Dendritic cell treated with granulocyte-macrophage colony-stimulating factor and Interleukin-4, amounts not matched to agents 40 ng/mL and 50 ng/mL, for 4 days (primary cell): ENCODE measurements around the gene OMP.

Source experiments
- H3K27ac Mint-ChIP-seq: one replicate; pipeline ENCODE4 v1.8.0; 2022; ENCODE audit warnings: mild to moderate bottlenecking, mixed read lengths
- H3K27me3 Mint-ChIP-seq: one replicate; pipeline ENCODE4 v1.8.0; 2022; ENCODE audit warnings: mild to moderate bottlenecking, mixed read lengths
- H3K36me3 Mint-ChIP-seq: one replicate; pipeline ENCODE4 v1.8.0; 2022; ENCODE audit warnings: low read depth, mixed read lengths
- H3K4me1 Mint-ChIP-seq: one replicate; pipeline ENCODE4 v1.8.0; 2022; ENCODE audit warnings: low read depth, mixed read lengths
- H3K4me3 Mint-ChIP-seq: one replicate; pipeline ENCODE4 v1.8.0; 2022; ENCODE audit warnings: mild to moderate bottlenecking, moderate library complexity, mixed read lengths
- H3K9me3 Mint-ChIP-seq: one replicate; pipeline ENCODE4 v1.8.0; 2022; ENCODE audit warnings: mixed read lengths
- intact Hi-C: fragments of 100-400 bp; cut with micrococcal nuclease; formaldehyde crosslinking; loops from one replicate; pipeline ENCODE4 v1.15.0; 2022

OMP gene

DNA sequence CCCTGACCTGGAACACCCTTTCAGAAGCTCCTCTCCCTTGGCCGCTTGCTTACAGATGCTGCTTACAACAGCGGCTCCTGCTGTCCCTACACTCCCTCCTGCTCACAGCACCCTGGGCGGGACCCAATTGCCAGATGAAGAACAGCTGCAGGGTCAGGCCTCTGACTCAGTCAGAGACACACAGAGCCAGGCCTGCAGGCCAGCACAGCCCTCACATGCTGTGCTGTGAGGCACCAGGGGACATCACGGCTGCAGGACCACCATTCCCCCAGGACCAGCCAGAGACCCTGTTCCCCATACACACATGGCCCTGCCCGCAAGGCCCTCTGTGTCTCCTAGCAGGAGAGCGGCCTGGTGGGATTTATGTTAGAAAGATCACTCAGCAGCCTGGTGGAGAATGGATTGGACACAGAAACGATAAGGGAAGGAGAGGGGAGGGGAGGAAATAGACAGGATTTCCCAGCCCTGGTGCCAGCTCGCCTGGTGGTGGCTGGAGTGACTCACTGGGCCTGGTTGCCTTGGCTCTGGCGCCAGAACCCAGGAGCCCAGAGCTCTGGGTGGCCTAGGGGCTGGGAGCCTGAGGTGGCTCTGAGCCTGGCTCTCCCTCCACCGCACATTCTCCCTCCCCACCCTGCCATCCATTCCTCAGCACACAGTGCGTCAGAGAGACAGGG lies 29.2 kb upstream of the OMP start:
- Mint-ChIP-seq H3K4me3 (no peak overlapping the region), H3K4me1 (peaks cover 10% of the 10 kb centered on the region)

GRCh38 chr11:77074205-77074604 lies 28.4 kb upstream of the OMP start:
- intact Hi-C loops, result no loop called here
- H3K4me3 Mint-ChIP-seq, result no peak overlapping the region
- H3K27ac Mint-ChIP-seq, result no peak overlapping the region
- H3K36me3 Mint-ChIP-seq, result no peaks in the 10 kb centered on the region
- H3K4me1 Mint-ChIP-seq, result peaks cover 10% of the 10 kb centered on the region
- H3K27me3 Mint-ChIP-seq, result peaks cover 23% of the 10 kb centered on the region
- H3K9me3 Mint-ChIP-seq, result no peaks in the 10 kb centered on the region

More for the DNA sequence above, 29.2 kb upstream of the OMP start:
- Mint-ChIP-seq H3K27me3 (peaks cover 25% of the 10 kb centered on the region), H3K36me3 (no peaks in the 10 kb centered on the region), H3K27ac (no peak overlapping the region), H3K9me3 (no peaks in the 10 kb centered on the region)
- intact Hi-C loops, result no loop called here

GRCh38 chr11:77074626-77075221 lies 27.9 kb upstream of the OMP start:
- H3K4me3 Mint-ChIP-seq, result no peak overlapping the region
- H3K9me3 Mint-ChIP-seq, result no peaks in the 10 kb centered on the region
- peaks cover 10% of the 10 kb centered on the region for H3K4me1 Mint-ChIP-seq
- peaks cover 19% of the 10 kb centered on the region for H3K27me3 Mint-ChIP-seq
- H3K36me3 Mint-ChIP-seq, result no peaks in the 10 kb centered on the region
- intact Hi-C loops, result no loop called here
- no peak overlapping the region for H3K27ac Mint-ChIP-seq

- H3K27me3 Mint-ChIP-seq, result peaks cover 13% of the 10 kb centered on the region
- no peak overlapping the region for H3K4me3 Mint-ChIP-seq
- H3K27ac Mint-ChIP-seq, result no peak overlapping the region
- peaks cover 10% of the 10 kb centered on the region for H3K4me1 Mint-ChIP-seq
- no peaks in the 10 kb centered on the region for H3K9me3 Mint-ChIP-seq
- H3K36me3 Mint-ChIP-seq, result no peaks in the 10 kb centered on the region
- intact Hi-C loops, result no loop called here
These were observed 27.2 kb upstream of the OMP start for GRCh38 chr11:77075425-77075905.

- Mint-ChIP-seq H3K4me3 (no peak overlapping the region), H3K36me3 (no peaks in the 10 kb centered on the region), H3K4me1 (peaks cover 17% of the 10 kb centered on the region), H3K27me3 (peaks cover 7% of the 10 kb centered on the region), H3K27ac (no peak overlapping the region), H3K9me3 (no peaks in the 10 kb centered on the region)
- intact Hi-C loops, result no loop called here
These were observed 23.0 kb upstream of the OMP start for GRCh38 chr11:77079666-77080065.

DNA sequence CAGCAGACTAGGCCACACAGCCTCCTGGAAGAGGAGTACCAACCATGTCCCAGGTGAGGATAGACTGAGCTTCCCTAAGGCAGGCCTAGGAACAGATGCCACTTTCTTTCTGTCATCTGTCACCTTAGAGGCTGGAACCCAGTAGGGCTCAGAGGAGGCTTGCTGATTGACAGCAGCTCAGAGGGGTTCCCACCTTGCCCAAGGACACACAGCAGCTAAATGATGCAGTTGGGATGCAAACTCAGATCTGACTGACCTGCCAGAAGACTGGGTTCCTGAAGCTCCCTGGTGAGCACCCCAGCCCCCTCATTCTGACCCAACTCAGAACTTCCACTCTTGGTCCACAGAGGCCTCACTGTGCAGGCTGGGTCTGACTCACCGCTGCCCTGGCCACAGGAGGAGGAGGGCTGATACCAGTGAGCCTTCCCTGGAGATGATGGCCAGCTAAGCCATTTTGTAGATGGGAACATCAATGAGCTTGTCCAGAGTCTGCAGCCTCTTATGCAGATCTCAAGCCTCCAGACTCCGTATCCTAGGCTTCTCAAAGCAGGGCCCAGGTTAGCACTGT lies 21.9 kb upstream of the OMP start:
- no peak overlapping the region for H3K27ac Mint-ChIP-seq
- no peaks in the 10 kb centered on the region for H3K36me3 Mint-ChIP-seq
- H3K4me3 Mint-ChIP-seq, result no peak overlapping the region
- H3K27me3 Mint-ChIP-seq, result peaks cover 4% of the 10 kb centered on the region
- H3K4me1 Mint-ChIP-seq, result peaks cover 17% of the 10 kb centered on the region
- no peaks in the 10 kb centered on the region for H3K9me3 Mint-ChIP-seq
- intact Hi-C loops, result no loop called here

GRCh38 chr11:77081381-77081851 lies 21.2 kb upstream of the OMP start:
- Mint-ChIP-seq H3K36me3 (no peaks in the 10 kb centered on the region), H3K27ac (no peak overlapping the region), H3K4me3 (no peak overlapping the region), H3K27me3 (peaks cover 4% of the 10 kb centered on the region), H3K9me3 (no peaks in the 10 kb centered on the region), H3K4me1 (peaks cover 17% of the 10 kb centered on the region)
- intact Hi-C loops, result no loop called here

- H3K9me3 Mint-ChIP-seq, result no peaks in the 10 kb centered on the region
- peaks cover 17% of the 10 kb centered on the region for H3K4me1 Mint-ChIP-seq
- H3K4me3 Mint-ChIP-seq, result peak overlapping the region; percentile 31
- intact Hi-C loops, result no loop called here
- H3K27me3 Mint-ChIP-seq, result peaks cover 4% of the 10 kb centered on the region
- peak overlapping the region; percentile 85 for H3K27ac Mint-ChIP-seq
- H3K36me3 Mint-ChIP-seq, result no peaks in the 10 kb centered on the region
These were observed 20.4 kb upstream of the OMP start for GRCh38 chr11:77081976-77082836.

DNA sequence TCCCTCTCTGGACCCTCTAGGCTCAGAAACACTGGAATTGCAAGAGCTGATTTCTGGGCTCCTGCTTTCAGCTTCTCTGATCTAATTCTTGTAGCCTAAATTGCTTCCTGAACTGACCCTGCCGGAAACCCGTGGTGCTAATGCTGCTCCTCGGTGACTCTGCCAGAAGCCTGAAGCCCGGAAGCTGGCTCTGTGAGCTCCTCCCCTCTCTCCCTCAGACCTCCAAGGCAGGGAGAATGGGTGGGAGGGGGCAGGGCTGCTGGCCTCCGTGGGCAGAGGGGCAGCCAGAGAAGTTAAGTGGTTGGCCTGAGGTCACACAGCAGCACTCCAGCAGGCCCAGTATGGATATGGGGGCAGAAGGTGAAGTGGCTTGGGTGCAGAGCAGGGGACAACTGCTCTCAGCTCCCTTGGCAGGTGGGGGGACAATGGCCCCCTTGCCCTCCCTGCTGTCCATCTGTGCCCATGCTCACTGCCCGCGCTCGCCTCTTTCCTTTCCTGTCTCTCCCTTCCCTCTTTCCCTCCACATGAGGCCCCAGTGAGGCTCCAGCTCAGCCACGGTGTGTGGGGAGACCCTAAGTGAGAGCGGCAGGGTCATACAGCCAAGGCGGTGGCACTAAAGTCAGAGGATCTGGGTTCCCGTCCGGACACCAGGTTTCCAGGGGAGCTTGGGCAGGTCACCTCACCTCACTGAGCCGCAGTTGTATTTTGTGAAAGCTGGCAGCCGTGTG lies 19.6 kb upstream of the OMP start:
- intact Hi-C loops, result no loop called here
- no peaks in the 10 kb centered on the region for H3K36me3 Mint-ChIP-seq

DNA sequence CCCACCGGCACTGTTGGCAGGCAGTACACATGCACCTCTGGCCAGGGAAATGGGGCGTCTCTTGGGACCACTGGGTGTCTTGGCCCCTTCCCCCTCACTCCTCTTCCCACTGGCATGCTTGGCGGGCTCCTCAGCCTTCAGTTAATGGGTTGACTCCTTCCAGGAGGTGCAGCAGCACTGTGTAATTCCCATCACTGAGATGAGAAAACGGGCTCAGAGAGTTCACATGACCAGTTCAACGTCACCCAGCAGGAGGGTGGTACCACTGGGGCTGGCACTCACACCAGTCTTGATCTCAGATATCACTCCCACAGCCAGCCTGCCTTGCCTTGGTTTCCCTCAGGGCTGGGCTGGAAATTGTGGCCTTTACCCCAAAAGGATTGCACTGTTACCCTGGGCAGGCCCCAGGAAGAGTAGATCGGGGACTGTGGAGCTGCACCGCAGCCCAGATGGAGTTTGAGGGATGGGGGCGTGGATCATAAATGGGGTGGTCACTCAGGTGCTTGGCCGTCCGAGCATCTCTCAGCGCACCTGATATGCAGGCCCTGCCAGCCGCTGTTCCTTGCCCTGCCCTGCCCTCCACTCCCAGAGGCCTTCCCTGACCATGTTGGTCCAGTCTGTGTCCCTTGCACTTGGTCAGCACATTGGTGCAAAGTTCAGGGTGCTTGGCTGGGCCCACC lies 18.9 kb upstream of the OMP start:
- Mint-ChIP-seq H3K4me3 (no peak overlapping the region), H3K27me3 (no peaks in the 10 kb centered on the region), H3K36me3 (no peaks in the 10 kb centered on the region), H3K4me1 (peaks cover 17% of the 10 kb centered on the region), H3K9me3 (no peaks in the 10 kb centered on the region), H3K27ac (peak overlapping the region; percentile 85)
- intact Hi-C loops, result no loop called here

More for the DNA sequence above, 19.6 kb upstream of the OMP start:
- no peaks in the 10 kb centered on the region for H3K9me3 Mint-ChIP-seq
- H3K4me1 Mint-ChIP-seq, result peaks cover 17% of the 10 kb centered on the region
- peak overlapping the region; percentile 85 for H3K27ac Mint-ChIP-seq
- H3K27me3 Mint-ChIP-seq, result peaks cover 2% of the 10 kb centered on the region
- peak overlapping the region; percentile 31 for H3K4me3 Mint-ChIP-seq

DNA sequence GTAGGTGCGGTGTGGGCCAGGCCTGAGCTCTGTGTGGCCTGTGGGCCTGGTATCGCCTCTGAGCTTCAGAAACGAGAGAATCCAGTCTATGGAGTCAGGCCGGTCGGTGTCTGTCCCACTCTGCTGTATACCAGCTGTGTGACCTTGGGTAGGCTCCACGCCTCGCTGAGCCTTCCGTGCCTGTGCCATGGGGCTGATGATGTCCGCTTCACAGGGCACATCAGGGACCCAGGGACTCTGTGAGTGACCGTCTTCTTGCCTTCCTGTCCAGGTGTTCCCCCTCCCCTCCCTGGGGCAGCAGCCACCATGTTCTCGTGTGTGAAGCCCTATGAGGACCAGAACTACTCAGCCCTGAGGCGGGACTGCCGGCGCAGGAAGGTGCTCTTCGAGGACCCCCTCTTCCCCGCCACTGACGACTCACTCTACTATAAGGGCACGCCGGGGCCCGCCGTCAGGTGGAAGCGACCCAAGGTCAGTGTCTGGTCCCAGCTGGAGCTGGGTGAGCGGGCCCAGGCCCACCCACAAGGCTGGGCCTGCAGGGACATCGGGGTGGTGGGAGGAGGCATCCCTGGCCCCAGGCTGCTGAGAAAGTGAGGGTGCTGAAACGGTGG lies 18.0 kb upstream of the OMP start:
- H3K4me3 Mint-ChIP-seq, result no peak overlapping the region
- H3K27ac Mint-ChIP-seq, result no peak overlapping the region
- no peaks in the 10 kb centered on the region for H3K27me3 Mint-ChIP-seq
- H3K4me1 Mint-ChIP-seq, result peaks cover 17% of the 10 kb centered on the region
- no peaks in the 10 kb centered on the region for H3K36me3 Mint-ChIP-seq
- H3K9me3 Mint-ChIP-seq, result no peaks in the 10 kb centered on the region
- intact Hi-C loops, result no loop called here

DNA sequence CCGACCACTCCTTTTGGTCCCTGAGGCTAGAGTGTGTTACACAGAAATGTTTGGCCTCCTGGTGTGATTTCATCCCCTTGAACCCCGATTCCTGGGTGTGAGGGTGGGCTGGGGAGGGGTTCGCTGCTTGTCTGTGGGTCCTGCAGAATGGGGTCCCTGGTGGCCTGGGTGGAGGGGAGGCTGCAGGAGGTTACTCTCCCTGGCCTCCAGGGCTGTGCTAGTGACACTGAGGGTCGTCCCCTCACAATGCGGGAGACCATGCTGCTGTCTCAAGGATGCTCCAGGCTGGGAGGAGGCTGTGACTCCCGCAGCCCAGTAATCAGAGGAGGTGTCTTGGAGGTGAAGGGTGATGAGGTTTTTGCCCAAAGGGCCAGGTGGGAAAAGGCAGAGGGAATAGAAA lies 17.0 kb upstream of the OMP start:
- Mint-ChIP-seq H3K27me3 (peaks cover 2% of the 10 kb centered on the region), H3K4me1 (peaks cover 17% of the 10 kb centered on the region), H3K27ac (no peak overlapping the region), H3K36me3 (no peaks in the 10 kb centered on the region), H3K9me3 (no peaks in the 10 kb centered on the region), H3K4me3 (no peak overlapping the region)
- intact Hi-C loops, result no loop called here
